IMR-90 (cell line): ENCODE data around the gene PDXDC1. TPM values are rescaled to one million over a fixed set of nuclear protein-coding genes. Genes with fewer than 3 reads are reported as not detected.

Experiments used
- ATAC-seq: fragments of 200-7000 bp; cut with Tn5 transposase; 2 replicates; pipeline ENCODE4 v1.9.1; 2020; ENCODE audit warnings: low read depth, mild to moderate bottlenecking, moderate library complexity
- BruUV-seq: library from RNA; stranded (reverse); fragments of 400-500 nt; replicated peaks from 2 replicates; lab custom pipeline; 2021; lab: Mats Ljungman, UMichigan
- CTCF ChIA-PET: fragments of 300-600 bp; formaldehyde crosslinking; extraction: SDS; loops from one replicate; lab custom pipeline; 2021; ENCODE audit warnings: antibody characterized with exemption; lab: Yijun Ruan, JAX
- POLR2A ChIA-PET: fragments of 300-600 bp; sonication (Branson Sonifier 250); formaldehyde crosslinking; loops from one replicate; lab custom pipeline; 2022; ENCODE audit warnings: antibody characterized with exemption; ENCODE audit not compliant: unreplicated experiment; lab: Charles Lee
- DNase-seq: peaks from one replicate; pipeline ENCODE4 v3.0.0; 2013
- H2AFZ ChIP-seq: replicated peaks from 2 replicates; pipeline ENCODE3; 2013; ENCODE audit warnings: low read length, mild to moderate bottlenecking; ENCODE audit not compliant: poor library complexity
- H2AK5ac ChIP-seq: 2 replicates; pipeline ENCODE4 v1.6.1; 2013; ENCODE audit warnings: low read depth, low read length, inconsistent platforms
- H2AK9ac ChIP-seq: replicated peaks from 2 replicates; pipeline ENCODE3; 2013; ENCODE audit warnings: mild to moderate bottlenecking, low read depth, low read length, moderate library complexity; ENCODE audit not compliant: poor library complexity
- H2BK120ac ChIP-seq: 2 replicates; pipeline ENCODE4 v1.6.1; 2013; ENCODE audit warnings: low read depth, low read length, inconsistent platforms
- H2BK15ac ChIP-seq: 3 replicates; pipeline ENCODE4 v1.6.1; 2013; ENCODE audit warnings: low read depth, low read length, inconsistent platforms
- H2BK20ac ChIP-seq: 2 replicates; pipeline ENCODE4 v1.6.1; 2013; ENCODE audit warnings: low read depth, mild to moderate bottlenecking, inconsistent platforms, low read length, moderate library complexity
- H2BK5ac ChIP-seq: 2 replicates; pipeline ENCODE4 v1.6.1; 2013; ENCODE audit warnings: mild to moderate bottlenecking, low read depth, low read length, inconsistent platforms; ENCODE audit not compliant: poor library complexity, severe bottlenecking
- H3K14ac ChIP-seq: replicated peaks from 2 replicates; pipeline ENCODE4 v1.6.1; 2013; ENCODE audit warnings: low read depth, low read length, inconsistent platforms
- H3K18ac ChIP-seq: 2 replicates; pipeline ENCODE4 v1.6.1; 2013; ENCODE audit warnings: low read depth, low read length, control low read depth
- H3K23ac ChIP-seq: 2 replicates; pipeline ENCODE4 v1.6.1; 2013; ENCODE audit warnings: low read depth, low read length, inconsistent platforms
- H3K27ac ChIP-seq: 2 replicates; pipeline ENCODE4 v1.5.1; 2013; ENCODE audit warnings: mild to moderate bottlenecking, control low read depth, low read length; ENCODE audit not compliant: insufficient read depth
- H3K27me3 ChIP-seq: 2 replicates; pipeline ENCODE4 v1.6.1; 2013; ENCODE audit warnings: low read length; ENCODE audit not compliant: control insufficient read depth, insufficient read depth
- H3K36me3 ChIP-seq: 2 replicates; pipeline ENCODE4 v1.6.1; 2013; ENCODE audit warnings: low read length, mixed read lengths; ENCODE audit not compliant: control insufficient read depth, insufficient read depth
- H3K4ac ChIP-seq: 2 replicates; pipeline ENCODE4 v1.6.1; 2013; ENCODE audit warnings: low read depth, low read length, inconsistent platforms
- H3K4me1 ChIP-seq: 2 replicates; pipeline ENCODE4 v1.6.1; 2013; ENCODE audit warnings: low read length, mixed read lengths; ENCODE audit not compliant: control insufficient read depth, insufficient read depth
- H3K4me2 ChIP-seq: 2 replicates; pipeline ENCODE4 v1.6.1; 2013; ENCODE audit warnings: low read depth, mild to moderate bottlenecking, control low read depth, low read length, moderate library complexity
- H3K4me3 ChIP-seq: 2 replicates; pipeline ENCODE4 v1.5.1; 2013; ENCODE audit warnings: low read depth, mild to moderate bottlenecking, control low read depth, low read length, moderate library complexity; ENCODE audit not compliant: insufficient read depth
- H3K56ac ChIP-seq: 2 replicates; pipeline ENCODE4 v1.6.1; 2013; ENCODE audit warnings: low read length, inconsistent platforms; ENCODE audit not compliant: insufficient read depth; ENCODE audit errors: extremely low read depth
- H3K79me1 ChIP-seq, 2 experiments: 2 replicates each; pipeline ENCODE4 v1.6.1; 2013; ENCODE audit warnings: low read length in 2 of 2, inconsistent platforms in 1 of 2, low read depth in 1 of 2
- H3K9ac ChIP-seq: 2 replicates; pipeline ENCODE4 v1.6.1; 2013; ENCODE audit warnings: low read depth, low read length, control low read depth
- H3K9me1 ChIP-seq: 2 replicates; pipeline ENCODE4 v1.6.1; 2013; ENCODE audit warnings: low read length, inconsistent platforms; ENCODE audit not compliant: insufficient read depth
- H3K9me3 ChIP-seq: 2 replicates; pipeline ENCODE4 v1.6.1; 2013; ENCODE audit warnings: low read length; ENCODE audit not compliant: control insufficient read depth, insufficient read depth
- H4K20me1 ChIP-seq: 2 replicates; pipeline ENCODE4 v1.6.1; 2013; ENCODE audit warnings: low read length, inconsistent platforms; ENCODE audit not compliant: insufficient read depth
- H4K5ac ChIP-seq: 2 replicates; pipeline ENCODE4 v1.6.1; 2013; ENCODE audit warnings: mild to moderate bottlenecking, low read depth, low read length, control low read depth
- H4K8ac ChIP-seq, 2 experiments: 2 replicates each; pipeline ENCODE4 v1.6.1; 2013; ENCODE audit warnings: low read depth in 2 of 2, low read length in 2 of 2, control low read depth in 1 of 2, inconsistent platforms in 1 of 2
- H4K91ac ChIP-seq: 2 replicates; pipeline ENCODE4 v1.6.1; 2013; ENCODE audit warnings: low read depth, low read length, inconsistent platforms; ENCODE audit not compliant: insufficient read depth
- BHLHE40 ChIP-seq: fragments of 150-350 bp; IDR thresholded peaks from 2 replicates; pipeline ENCODE4 v1.6.1; 2016; ENCODE audit warnings: mild to moderate bottlenecking, low read depth, low read length
- CEBPB ChIP-seq: IDR thresholded peaks from 2 replicates; pipeline ENCODE4 v1.6.1; 2012; ENCODE audit warnings: low read depth, low read length, improper control_type of control experiment
- CHD1 ChIP-seq: IDR thresholded peaks from 2 replicates; pipeline ENCODE4 v1.6.1; 2012; ENCODE audit warnings: low read depth, low read length, improper control_type of control experiment
- FOS ChIP-seq: fragments of 150-350 bp; IDR thresholded peaks from 2 replicates; pipeline ENCODE4 v1.6.1; 2016; ENCODE audit warnings: low read depth, low read length
- MAFK ChIP-seq: IDR thresholded peaks from 2 replicates; pipeline ENCODE4 v1.6.1; 2012; ENCODE audit warnings: low read depth, low read length, improper control_type of control experiment
- NFE2L2 ChIP-seq: fragments of 150-350 bp; IDR thresholded peaks from 2 replicates; pipeline ENCODE4 v1.6.1; 2016; ENCODE audit warnings: low read depth, mild to moderate bottlenecking, low read length
- POLR2A ChIP-seq: IDR thresholded peaks from 2 replicates; pipeline ENCODE4 v1.6.1; 2012; ENCODE audit warnings: mild to moderate bottlenecking, low read depth, low read length
- RAD21 ChIP-seq: IDR thresholded peaks from 2 replicates; pipeline ENCODE4 v1.6.1; 2012; ENCODE audit warnings: low read length, improper control_type of control experiment
- RCOR1 ChIP-seq: IDR thresholded peaks from 2 replicates; pipeline ENCODE4 v1.6.1; 2012; ENCODE audit warnings: mild to moderate bottlenecking, low read length, improper control_type of control experiment; ENCODE audit not compliant: insufficient replicate concordance
- RFX5 ChIP-seq: IDR thresholded peaks from 2 replicates; pipeline ENCODE4 v1.8.0; 2012; ENCODE audit warnings: low read depth, mild to moderate bottlenecking, low read length, moderate library complexity
- SMC3 ChIP-seq: fragments of 150-350 bp; IDR thresholded peaks from 2 replicates; pipeline ENCODE4 v1.6.1; 2016; ENCODE audit warnings: low read depth, mild to moderate bottlenecking, antibody characterized with exemption, low read length, moderate library complexity
- USF2 ChIP-seq: fragments of 150-350 bp; IDR thresholded peaks from 2 replicates; pipeline ENCODE4 v1.6.1; 2017; ENCODE audit warnings: mild to moderate bottlenecking, antibody characterized with exemption, low read length, low read depth
- WGBS, 2 experiments: methylation state at CpG; one replicate each; pipeline versions ENCODE4 v1.1.5 to v1.1.7; 2013; ENCODE audit warnings: missing lambda C conversion rate in 2 of 2; ENCODE audit not compliant: insufficient read length in 1 of 2; ENCODE audit errors: extremely low coverage in 2 of 2; 5-methylcytosine and 5-hydroxymethylcytosine counted together
- dilution Hi-C: fragments of 300-500 bp; cut with HindIII; formaldehyde crosslinking; loops from one replicate; pipeline ENCODE4 v1.14.3; 2018; ENCODE audit warnings: low sequenced_read_pairs; ENCODE audit not compliant: unreplicated experiment
- in situ Hi-C: fragments of 300-500 bp; cut with MboI; formaldehyde crosslinking; loops from 3 replicates; pipeline ENCODE4 v1.14.3; 2019; ENCODE audit warnings: low sequenced_read_pairs, inconsistent platforms, mixed read lengths
- intact Hi-C: fragments of 100-400 bp; cut with micrococcal nuclease; formaldehyde crosslinking; loops from 2 replicates; pipeline ENCODE4 v1.10.0; 2022
- polyA plus RNA-seq, 3 experiments: library from polyadenylated mRNA; depleted of rRNA; stranded (reverse); fragments of >200 nt; gene quantifications; 2 replicates each; pipeline ENCODE4 v1.2.3, GENCODE V29; 2012; ENCODE audit warnings: low replicate concordance in 1 of 3
- total RNA-seq: library from RNA; depleted of rRNA; stranded (reverse); fragments of >200 nt; gene quantifications from 2 replicates; pipeline ENCODE4 v1.2.3, GENCODE V29; 2012

Gene PDXDC1
- total and polyA plus RNA-seq, 2 of the 4 experiments (the other 2 are of a cell fraction), result 68.7 to 117 TPM

- Histone ChIP-seq H3K4me3 (no peak overlapping the region), H2AK9ac (no peak overlapping the region), H3K23ac (no peak overlapping the region), H4K5ac (no peak overlapping the region), H3K56ac (no peak overlapping the region), H4K91ac (no peak overlapping the region), H2BK5ac (no peak overlapping the region), H2BK20ac (no peak overlapping the region), H2AK5ac (no peak overlapping the region), H3K14ac (no peak overlapping the region), H3K9ac (no peak overlapping the region), H3K27ac (no peak overlapping the region), H2AFZ (peak overlapping the region; percentile 61), H4K8ac (no peak overlapping the region), H3K9me1 (no peaks in the 10 kb centered on the region), H3K9me3 (no peaks in the 10 kb centered on the region), H2BK120ac (no peak overlapping the region), H3K79me1 (no peaks in the 10 kb centered on the region), H3K4ac (no peak overlapping the region), H4K20me1 (no peaks in the 10 kb centered on the region), H3K4me2 (no peak overlapping the region), H2BK15ac (no peak overlapping the region), H3K18ac (no peak overlapping the region), H3K4me1 (no peaks in the 10 kb centered on the region), H3K36me3 (no peaks in the 10 kb centered on the region), H3K27me3 (peaks cover 14% of the 10 kb centered on the region)
- POLR2A ChIA-PET, result no interaction called here
- WGBS, 2 experiments, result 95% methylated on average over 15 of the region's 16 CpGs; no CpG with 5 or more reads in 1 of the 2 experiments
- CTCF ChIA-PET, result no interaction called here
- TF ChIP-seq FOS, result no peak
- no peak for TF ChIP-seq SMC3
- no peak for TF ChIP-seq CHD1
- TF ChIP-seq NFE2L2, result no peak
- TF ChIP-seq BHLHE40, result no peak
- no peak for TF ChIP-seq CEBPB
- no peak for TF ChIP-seq MAFK
- TF ChIP-seq RAD21, result no peak
- TF ChIP-seq USF2, result no peak
- TF ChIP-seq RCOR1, result no peak
- no peak for TF ChIP-seq RFX5
- TF ChIP-seq POLR2A, result no peak
- intact Hi-C loops, result no loop called here
- DNase-seq, result no peak
- no TSS peak for BruUV-seq
- ATAC-seq, result no peak
- dilution Hi-C loops, result no loop called here
- in situ Hi-C loops, result loop anchor here (25.0 kb wide), 1 partner anchor 318 kb away; the partner anchor contains the start of genes BFAR and PARN
These were observed 19.1 kb upstream of the PDXDC1 start for GRCh38 chr16:14955546-14956231.
